Iris pigment epithelial cell (primary cell): ENCODE measurements around the gene COX5A.

Experiments used
- DNase-seq: peaks from one replicate; pipeline ENCODE4 v3.0.0-alpha.2; 2011; ENCODE audit warnings: low read depth

The COX5A gene

GRCh38 chr15:74870436-74871215, 67.2 kb downstream of the COX5A start:
- peak; percentile 41 for DNase-seq
